Thyroid gland (tissue), 4 donors: ENCODE data around the gene YTHDC1. TPM values are rescaled to one million over a fixed set of nuclear protein-coding genes. Genes with fewer than 3 reads are reported as not detected.
"Not testable (repeated sequence)": the region's sequence is repeated elsewhere in the genome, so short reads cannot be mapped to it uniquely, and the experiment has no call there.

Experiments used
- DNase-seq, 2 donors: peaks; one replicate each; pipeline ENCODE4 v3.0.0-alpha.2; 2019
- H3K27ac ChIP-seq, 3 donors: fragments of 200-600 bp; sonication (generic); 1 replicate in 2 of 3; 2 replicates in 1 of 3; pipeline ENCODE4 v1.5.1; 2016 to 2019; ENCODE audit warnings: mild to moderate bottlenecking in 1 of 3, moderate library complexity in 1 of 3
- H3K27me3 ChIP-seq: fragments of 200-600 bp; sonication (generic); one replicate; pipeline ENCODE4 v1.5.1; 2019
- H3K36me3 ChIP-seq, 2 donors: fragments of 200-600 bp; sonication (generic); one replicate each; pipeline ENCODE4 v1.5.1; 2016 to 2019
- H3K4me1 ChIP-seq, 2 donors: fragments of 200-600 bp; sonication (generic); one replicate each; pipeline ENCODE4 v1.5.1; 2017 to 2019
- H3K4me3 ChIP-seq, 3 donors: fragments of 200-600 bp; sonication (generic); replicated peaks in 1 of 3; 1 replicate in 2 of 3; 2 replicates in 1 of 3; pipeline ENCODE4 v1.5.1; 2016; ENCODE audit warnings: mild to moderate bottlenecking in 1 of 3
- H3K9me3 ChIP-seq: fragments of 200-600 bp; sonication (generic); one replicate; pipeline ENCODE4 v1.5.1; 2017
- POLR2A ChIP-seq, 2 donors: fragments of 450-650 bp; IDR thresholded peaks; one replicate each; pipeline ENCODE4 v1.6.1; 2017; ENCODE audit warnings: antibody characterized with exemption in 2 of 2, mild to moderate bottlenecking in 2 of 2, moderate library complexity in 1 of 2
- WGBS, 2 donors: methylation state at CpG; one replicate each; pipeline ENCODE4 v1.1.5; 2017; 5-methylcytosine and 5-hydroxymethylcytosine counted together
- intact Hi-C: fragments of 100-400 bp; cut with DNase I; formaldehyde crosslinking; loops from one replicate; pipeline ENCODE4 v1.15.1; 2023
- total RNA-seq, 4 donors: library from RNA; depleted of rRNA; stranded (reverse); fragments of >200 nt; gene quantifications; one replicate each; pipeline ENCODE4 v1.2.3, GENCODE V29; 2016
- TF ChIP-seq, protein P1 (sequence below), 6 experiments: fragments of 200-600 bp in 3 of 6; fragments of 450-650 bp in 3 of 6; sonication (generic) in 3 of 6; IDR thresholded peaks; one replicate each; pipeline ENCODE4 v1.5.1; 2016 to 2019; ENCODE audit warnings: antibody characterized with exemption in 6 of 6, mild to moderate bottlenecking in 2 of 6, inconsistent platforms in 1 of 6, moderate library complexity in 1 of 6

Gene YTHDC1
- total RNA-seq: 10 to 100 TPM; 72.1 to 96.0 (median 83.2) TPM

DNA sequence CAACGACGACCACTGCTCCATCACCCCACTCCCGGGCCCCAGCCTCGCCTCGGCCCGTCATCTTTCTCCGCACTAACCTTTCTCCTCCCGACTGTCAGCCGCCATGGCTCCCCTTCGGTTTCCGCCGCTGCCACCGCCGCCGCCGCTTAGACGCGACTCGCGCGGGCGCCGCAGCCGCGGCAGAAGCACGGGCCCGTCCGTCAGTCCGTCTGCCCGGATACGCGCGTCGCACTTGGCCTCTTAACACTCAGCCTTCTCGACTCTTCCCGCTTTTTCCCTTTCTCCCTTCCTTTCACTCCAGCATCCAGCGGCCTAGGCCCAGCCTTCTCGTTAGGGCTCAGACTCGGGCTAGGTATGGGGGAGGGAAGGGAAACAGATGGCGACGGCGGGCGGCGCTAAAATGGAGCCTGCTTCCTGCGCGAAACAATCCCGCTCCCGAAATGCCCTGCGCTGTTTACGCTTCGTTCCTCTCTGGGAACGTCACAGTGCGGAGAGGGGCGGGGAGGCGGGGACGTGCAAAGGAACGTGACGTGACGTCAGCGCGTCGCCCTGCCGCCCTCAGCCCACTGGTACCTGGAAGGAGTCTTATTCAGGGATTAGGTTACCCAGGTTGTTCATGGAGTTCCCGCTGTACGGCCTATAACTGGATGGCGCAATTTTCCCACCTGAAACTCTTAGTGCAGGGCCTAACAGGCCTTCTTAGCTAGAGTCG lies at the start of gene YTHDC1:
YTHDC1 (minus strand) TSS at position 442 of the 712 bp plus-strand sequence; CDS start at position 105, 337 bp downstream.
- Histone ChIP-seq H3K36me3 (no peaks in the 10 kb centered on the region), H3K4me3 (peak within 1 kb of the TSS; percentile 54 to 84 (median 60)), H3K4me1 (peaks cover 12 to 25% of the 10 kb centered on the region in 2 donors), H3K9me3 (no peaks in the 10 kb centered on the region), H3K27ac (peak within 1 kb of the TSS; percentile 96 to 97 (median 97)), H3K27me3 (no peaks in the 10 kb centered on the region)
- 1 to 2% methylated on average over 54 to 60 of the region's 67 CpGs for WGBS, 2 donors
- peak; percentile 97 to 98 for DNase-seq
- intact Hi-C loops: no loop called here
- peak; percentile 86 to 97 for TF ChIP-seq POLR2A (IDR thresholded peaks at IDR 0.05)
- TF ChIP-seq, protein P1, sequence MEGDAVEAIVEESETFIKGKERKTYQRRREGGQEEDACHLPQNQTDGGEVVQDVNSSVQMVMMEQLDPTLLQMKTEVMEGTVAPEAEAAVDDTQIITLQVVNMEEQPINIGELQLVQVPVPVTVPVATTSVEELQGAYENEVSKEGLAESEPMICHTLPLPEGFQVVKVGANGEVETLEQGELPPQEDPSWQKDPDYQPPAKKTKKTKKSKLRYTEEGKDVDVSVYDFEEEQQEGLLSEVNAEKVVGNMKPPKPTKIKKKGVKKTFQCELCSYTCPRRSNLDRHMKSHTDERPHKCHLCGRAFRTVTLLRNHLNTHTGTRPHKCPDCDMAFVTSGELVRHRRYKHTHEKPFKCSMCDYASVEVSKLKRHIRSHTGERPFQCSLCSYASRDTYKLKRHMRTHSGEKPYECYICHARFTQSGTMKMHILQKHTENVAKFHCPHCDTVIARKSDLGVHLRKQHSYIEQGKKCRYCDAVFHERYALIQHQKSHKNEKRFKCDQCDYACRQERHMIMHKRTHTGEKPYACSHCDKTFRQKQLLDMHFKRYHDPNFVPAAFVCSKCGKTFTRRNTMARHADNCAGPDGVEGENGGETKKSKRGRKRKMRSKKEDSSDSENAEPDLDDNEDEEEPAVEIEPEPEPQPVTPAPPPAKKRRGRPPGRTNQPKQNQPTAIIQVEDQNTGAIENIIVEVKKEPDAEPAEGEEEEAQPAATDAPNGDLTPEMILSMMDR (IDR thresholded peaks at IDR 0.05): peak in 1 of 6 experiments; percentile 13

DNA sequence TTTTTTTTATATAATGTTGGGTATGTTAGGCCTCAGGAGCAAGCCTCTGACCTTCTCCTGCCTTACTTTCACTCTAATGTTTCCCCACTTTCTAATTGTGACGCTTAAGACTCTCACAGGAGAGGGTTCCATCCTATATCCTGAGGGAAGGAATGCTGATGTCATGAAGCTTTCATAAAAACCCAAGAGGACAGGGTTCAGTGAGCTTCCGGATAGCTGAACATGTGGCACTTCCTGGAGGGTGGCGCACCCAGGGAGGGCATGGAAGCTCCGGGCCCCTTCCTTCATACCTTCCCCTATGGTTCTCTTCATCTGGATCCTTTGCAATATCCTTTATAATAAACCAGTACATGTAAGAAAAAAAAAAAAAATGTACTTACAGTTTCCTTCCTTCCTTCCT lies 49.4 kb upstream of the YTHDC1 start:
- DNase-seq: no peak
- WGBS, 2 donors: 87 to 92% methylated on average over 4 of the region's 4 CpGs
- Histone ChIP-seq H3K27me3 (no peaks in the 10 kb centered on the region), H3K27ac (no peak overlapping the region), H3K36me3 (no peaks in the 10 kb centered on the region), H3K4me1 (no peaks in the 10 kb centered on the region), H3K4me3 (no peak overlapping the region), H3K9me3 (no peaks in the 10 kb centered on the region)
- intact Hi-C loops: no loop called here
- TF ChIP-seq, protein P1 (IDR thresholded peaks at IDR 0.05): no peak
- TF ChIP-seq POLR2A (IDR thresholded peaks at IDR 0.05): no peak

DNA sequence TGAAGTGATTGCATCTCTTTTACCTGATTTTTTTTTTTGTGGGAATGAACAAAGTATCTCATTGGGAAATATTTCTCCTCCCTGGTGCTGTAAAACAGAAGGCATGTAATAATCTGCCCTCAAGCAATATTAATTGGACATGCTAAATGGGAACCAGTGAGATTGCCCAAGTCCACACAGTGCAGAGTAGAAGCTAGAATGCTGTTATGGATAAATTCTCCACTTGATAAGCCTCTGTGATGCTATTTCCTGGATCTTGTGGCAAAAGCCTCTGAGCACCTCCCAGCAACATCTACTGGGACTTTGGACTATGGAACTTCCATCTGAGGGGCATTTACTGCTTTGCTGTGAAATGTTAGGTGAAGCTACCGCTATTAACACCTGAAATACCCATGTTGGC lies 46.9 kb upstream of the YTHDC1 start:
- WGBS, 2 donors: 93 to 100% methylated on average over 1 of the region's 1 CpG
- TF ChIP-seq, protein P1 (IDR thresholded peaks at IDR 0.05): no peak
- no peak for TF ChIP-seq POLR2A (IDR thresholded peaks at IDR 0.05)

GRCh38 chr4:68391436-68391835 lies 41.5 kb upstream of the YTHDC1 start:
- no peaks in the 10 kb centered on the region for H3K9me3 ChIP-seq
- 51 to 55% methylated on average over 3 of the region's 3 CpGs for WGBS, 2 donors
- no peaks in the 10 kb centered on the region for H3K27me3 ChIP-seq
- intact Hi-C loops: no loop called here
- TF ChIP-seq, protein P1 (IDR thresholded peaks at IDR 0.05): no peak
- no peak for TF ChIP-seq POLR2A (IDR thresholded peaks at IDR 0.05)
- H3K27ac ChIP-seq: no peak overlapping the region
- H3K36me3 ChIP-seq: no peaks in the 10 kb centered on the region
- no peak for DNase-seq
- H3K4me3 ChIP-seq: no peak overlapping the region
- H3K4me1 ChIP-seq: no peaks in the 10 kb centered on the region

More for the DNA sequence above, 46.9 kb upstream of the YTHDC1 start:
- no peaks in the 10 kb centered on the region for H3K9me3 ChIP-seq
- intact Hi-C loops: no loop called here
- H3K4me3 ChIP-seq: no peak overlapping the region
- H3K36me3 ChIP-seq: no peaks in the 10 kb centered on the region
- DNase-seq: no peak
- H3K27me3 ChIP-seq: no peaks in the 10 kb centered on the region
- H3K4me1 ChIP-seq: no peaks in the 10 kb centered on the region
- H3K27ac ChIP-seq: no peak overlapping the region

GRCh38 chr4:68390205-68390935 lies 40.5 kb upstream of the YTHDC1 start:
- 70 to 91% methylated on average over 1 of the region's 1 CpG for WGBS, 2 donors
- no peaks in the 10 kb centered on the region for H3K36me3 ChIP-seq
- no peaks in the 10 kb centered on the region for H3K4me1 ChIP-seq
- TF ChIP-seq POLR2A (IDR thresholded peaks at IDR 0.05): no peak
- TF ChIP-seq, protein P1 (IDR thresholded peaks at IDR 0.05): no peak
- no peaks in the 10 kb centered on the region for H3K27me3 ChIP-seq
- DNase-seq: no peak
- no peak overlapping the region for H3K27ac ChIP-seq
- intact Hi-C loops: no loop called here
- H3K9me3 ChIP-seq: no peaks in the 10 kb centered on the region
- H3K4me3 ChIP-seq: no peak overlapping the region

GRCh38 chr4:68389386-68389913 lies 39.6 kb upstream of the YTHDC1 start:
- intact Hi-C loops, H3K4me1 ChIP-seq, H3K4me3 ChIP-seq, DNase-seq, H3K9me3 ChIP-seq, H3K27ac ChIP-seq, H3K27me3 ChIP-seq, H3K36me3 ChIP-seq: not testable (repeated sequence)
- WGBS, 2 donors: 71 to 80% methylated on average over 6 of the region's 6 CpGs
